ENCODE data around the gene SLC25A34.

SLC25A34 gene

GRCh38 chr1:15724949-15725880, 10.8 kb upstream of the SLC25A34 start:
- Histone ChIP-seq H3K79me2 (ENCODE audit: control insufficient read depth, low read length) (no peaks in the 10 kb centered on the region), H3K4me3 (ENCODE audit: low read length) (no peak overlapping the region), H3K27ac (ENCODE audit: low read depth, low read length) (no peak overlapping the region), H3K4me2 (ENCODE audit: low read length) (no peak overlapping the region), H3K9me2 (replicated peaks; ENCODE audit: control insufficient read depth, low read length) (no peaks in the 10 kb centered on the region), H3K9me3 (ENCODE audit: control insufficient read depth, insufficient read depth, low read length) (no peaks in the 10 kb centered on the region), H3K36me3 (ENCODE audit: control insufficient read depth, low read length) (peaks cover 38% of the 10 kb centered on the region), H4K20me1 (ENCODE audit: control insufficient read depth, insufficient read depth, low read depth, low read length) (no peaks in the 10 kb centered on the region), H3F3A (ENCODE audit: control insufficient read depth, insufficient read depth) (no peaks in the 10 kb centered on the region), H3K27me3 (ENCODE audit: control insufficient read depth, low read length) (no peaks in the 10 kb centered on the region), H3K4me1 (ENCODE audit: control insufficient read depth, low read length) (no peaks in the 10 kb centered on the region)
- TF ChIP-seq EZH2phosphoT487 (IDR thresholded peaks at IDR 0.05; ENCODE audit: borderline replicate concordance, low read length) (no peak), CTCF (IDR thresholded peaks at IDR 0.05; ENCODE audit: low read depth, low read length, poor library complexity, severe bottlenecking) (no peak)

GRCh38 chr1:15726508-15726907, 9.6 kb upstream of the SLC25A34 start:
- no peaks in the 10 kb centered on the region for H3K27me3 ChIP-seq (ENCODE audit: control insufficient read depth, low read length)
- no peaks in the 10 kb centered on the region for H3K9me3 ChIP-seq (ENCODE audit: control insufficient read depth, insufficient read depth, low read length)
- H3K4me1 ChIP-seq (ENCODE audit: control insufficient read depth, low read length), result no peaks in the 10 kb centered on the region
- no peak overlapping the region for H3K27ac ChIP-seq (ENCODE audit: low read depth, low read length)
- no peaks in the 10 kb centered on the region for H3K79me2 ChIP-seq (ENCODE audit: control insufficient read depth, low read length)
- H3K36me3 ChIP-seq (ENCODE audit: control insufficient read depth, low read length), result peaks cover 38% of the 10 kb centered on the region
- TF ChIP-seq EZH2phosphoT487 (IDR thresholded peaks at IDR 0.05; ENCODE audit: borderline replicate concordance, low read length) (no peak), CTCF (IDR thresholded peaks at IDR 0.05; ENCODE audit: low read depth, low read length, poor library complexity, severe bottlenecking) (no peak)
- H3K4me3 ChIP-seq (ENCODE audit: low read length), result no peak overlapping the region
- H3F3A ChIP-seq (ENCODE audit: control insufficient read depth, insufficient read depth), result no peaks in the 10 kb centered on the region
- no peak overlapping the region for H3K4me2 ChIP-seq (ENCODE audit: low read length)
- H3K9me2 ChIP-seq (replicated peaks; ENCODE audit: control insufficient read depth, low read length), result no peaks in the 10 kb centered on the region
- H4K20me1 ChIP-seq (ENCODE audit: control insufficient read depth, insufficient read depth, low read depth, low read length), result no peaks in the 10 kb centered on the region

GRCh38 chr1:15727021-15727420, 9.0 kb upstream of the SLC25A34 start:
- Histone ChIP-seq H3K79me2 (ENCODE audit: control insufficient read depth, low read length) (no peaks in the 10 kb centered on the region), H3K4me1 (ENCODE audit: control insufficient read depth, low read length) (no peaks in the 10 kb centered on the region), H3K9me3 (ENCODE audit: control insufficient read depth, insufficient read depth, low read length) (no peaks in the 10 kb centered on the region), H3K4me3 (ENCODE audit: low read length) (no peak overlapping the region), H3K27me3 (ENCODE audit: control insufficient read depth, low read length) (no peaks in the 10 kb centered on the region), H3K36me3 (ENCODE audit: control insufficient read depth, low read length) (peaks cover 41% of the 10 kb centered on the region), H3F3A (ENCODE audit: control insufficient read depth, insufficient read depth) (no peaks in the 10 kb centered on the region), H4K20me1 (ENCODE audit: control insufficient read depth, insufficient read depth, low read depth, low read length) (no peaks in the 10 kb centered on the region), H3K4me2 (ENCODE audit: low read length) (no peak overlapping the region), H3K27ac (ENCODE audit: low read depth, low read length) (no peak overlapping the region), H3K9me2 (replicated peaks; ENCODE audit: control insufficient read depth, low read length) (no peaks in the 10 kb centered on the region)
- TF ChIP-seq EZH2phosphoT487 (IDR thresholded peaks at IDR 0.05; ENCODE audit: borderline replicate concordance, low read length) (no peak), CTCF (IDR thresholded peaks at IDR 0.05; ENCODE audit: low read depth, low read length, poor library complexity, severe bottlenecking) (no peak)

All from DOHH2 (cell line).